GM23338 (cell line): Measurements from ENCODE around the gene CYYR1.

ENCODE experiments used
- CREB1 ChIP-seq: fragments of 250-450 bp; sonication (Bioruptor Pico); IDR thresholded peaks from 2 replicates; pipeline ENCODE4 v1.5.0; 2020; ENCODE audit warnings: low read depth, mild to moderate bottlenecking, moderate library complexity
- EZH2 ChIP-seq: fragments of 200-600 bp; sonication (generic); IDR thresholded peaks from one replicate; pipeline ENCODE4 v1.8.0; 2017; ENCODE audit warnings: antibody characterized with exemption, mild to moderate bottlenecking, low read depth; ENCODE audit not compliant: unreplicated experiment
- EZH2phosphoT487 ChIP-seq: fragments of 200-600 bp; sonication (generic); IDR thresholded peaks from one replicate; pipeline ENCODE4 v1.8.1; 2018; ENCODE audit warnings: antibody characterized with exemption; ENCODE audit not compliant: unreplicated experiment
- JUNB ChIP-seq: IDR thresholded peaks from one replicate; pipeline ENCODE4 v1.6.1; 2016; ENCODE audit warnings: antibody characterized with exemption; ENCODE audit not compliant: unreplicated experiment
- POLR2AphosphoS5 ChIP-seq: IDR thresholded peaks from 2 replicates; pipeline ENCODE4 v1.6.1; 2016; ENCODE audit warnings: antibody characterized with exemption, low read depth
- ZNF331 ChIP-seq: fragments of 250-450 bp; sonication (Bioruptor Pico); IDR thresholded peaks from 2 replicates; pipeline ENCODE4 v1.5.0; 2020; ENCODE audit warnings: low read depth, mild to moderate bottlenecking, moderate library complexity
- TF ChIP-seq, protein P1 (sequence below), 2 experiments: fragments of 200-600 bp in 1 of 2; sonication (generic) in 1 of 2; conservative IDR thresholded peaks; 2 replicates each; pipeline versions ENCODE4 v1.5.1 to v1.6.1; 2016 to 2017; ENCODE audit warnings: antibody characterized with exemption in 2 of 2, low read depth in 2 of 2, mild to moderate bottlenecking in 2 of 2, moderate library complexity in 1 of 2

DNA sequence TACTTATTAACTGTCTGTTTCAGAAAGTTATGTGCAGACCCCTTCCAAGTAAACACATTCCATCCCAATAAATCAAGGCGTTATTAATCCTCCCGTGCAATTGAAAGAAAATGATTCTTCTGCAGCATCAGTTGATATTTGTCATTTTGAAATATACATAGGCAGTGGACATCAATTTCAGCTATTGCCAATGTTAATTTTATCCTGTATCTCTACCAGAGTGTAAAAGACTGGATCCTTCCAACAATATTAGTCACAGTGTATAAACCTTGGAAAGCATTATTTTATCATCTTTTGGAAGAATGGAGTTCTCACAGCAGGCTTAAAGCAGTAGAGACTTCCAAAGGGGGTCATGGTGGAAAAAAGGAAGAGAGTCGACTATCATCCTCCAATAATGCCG is 150.4 kb downstream of the CYYR1 start:
- TF ChIP-seq CREB1 = no peak
- TF ChIP-seq, protein P1, sequence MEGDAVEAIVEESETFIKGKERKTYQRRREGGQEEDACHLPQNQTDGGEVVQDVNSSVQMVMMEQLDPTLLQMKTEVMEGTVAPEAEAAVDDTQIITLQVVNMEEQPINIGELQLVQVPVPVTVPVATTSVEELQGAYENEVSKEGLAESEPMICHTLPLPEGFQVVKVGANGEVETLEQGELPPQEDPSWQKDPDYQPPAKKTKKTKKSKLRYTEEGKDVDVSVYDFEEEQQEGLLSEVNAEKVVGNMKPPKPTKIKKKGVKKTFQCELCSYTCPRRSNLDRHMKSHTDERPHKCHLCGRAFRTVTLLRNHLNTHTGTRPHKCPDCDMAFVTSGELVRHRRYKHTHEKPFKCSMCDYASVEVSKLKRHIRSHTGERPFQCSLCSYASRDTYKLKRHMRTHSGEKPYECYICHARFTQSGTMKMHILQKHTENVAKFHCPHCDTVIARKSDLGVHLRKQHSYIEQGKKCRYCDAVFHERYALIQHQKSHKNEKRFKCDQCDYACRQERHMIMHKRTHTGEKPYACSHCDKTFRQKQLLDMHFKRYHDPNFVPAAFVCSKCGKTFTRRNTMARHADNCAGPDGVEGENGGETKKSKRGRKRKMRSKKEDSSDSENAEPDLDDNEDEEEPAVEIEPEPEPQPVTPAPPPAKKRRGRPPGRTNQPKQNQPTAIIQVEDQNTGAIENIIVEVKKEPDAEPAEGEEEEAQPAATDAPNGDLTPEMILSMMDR (conservative IDR thresholded peaks at IDR 0.05; ENCODE audit: low read depth in 2 of 2) = no peak
- TF ChIP-seq POLR2AphosphoS5 = no peak
- TF ChIP-seq JUNB = no peak
- no peak for TF ChIP-seq EZH2
- no peak for TF ChIP-seq ZNF331 (CRISPR knock-in tag)
- TF ChIP-seq EZH2phosphoT487 = no peak
